ENCODE measurements around the gene GP5.

- TF ChIP-seq, protein P1, sequence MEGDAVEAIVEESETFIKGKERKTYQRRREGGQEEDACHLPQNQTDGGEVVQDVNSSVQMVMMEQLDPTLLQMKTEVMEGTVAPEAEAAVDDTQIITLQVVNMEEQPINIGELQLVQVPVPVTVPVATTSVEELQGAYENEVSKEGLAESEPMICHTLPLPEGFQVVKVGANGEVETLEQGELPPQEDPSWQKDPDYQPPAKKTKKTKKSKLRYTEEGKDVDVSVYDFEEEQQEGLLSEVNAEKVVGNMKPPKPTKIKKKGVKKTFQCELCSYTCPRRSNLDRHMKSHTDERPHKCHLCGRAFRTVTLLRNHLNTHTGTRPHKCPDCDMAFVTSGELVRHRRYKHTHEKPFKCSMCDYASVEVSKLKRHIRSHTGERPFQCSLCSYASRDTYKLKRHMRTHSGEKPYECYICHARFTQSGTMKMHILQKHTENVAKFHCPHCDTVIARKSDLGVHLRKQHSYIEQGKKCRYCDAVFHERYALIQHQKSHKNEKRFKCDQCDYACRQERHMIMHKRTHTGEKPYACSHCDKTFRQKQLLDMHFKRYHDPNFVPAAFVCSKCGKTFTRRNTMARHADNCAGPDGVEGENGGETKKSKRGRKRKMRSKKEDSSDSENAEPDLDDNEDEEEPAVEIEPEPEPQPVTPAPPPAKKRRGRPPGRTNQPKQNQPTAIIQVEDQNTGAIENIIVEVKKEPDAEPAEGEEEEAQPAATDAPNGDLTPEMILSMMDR (IDR thresholded peaks at IDR 0.05): no peak
- no peak for TF ChIP-seq POLR2A (IDR thresholded peaks at IDR 0.05)
These were observed 41.0 kb upstream of the GP5 start for GRCh38 chr3:194439881-194440550.

Measured in testis (tissue), 2 donors.